Diencephalon (tissue), 1 donor: ENCODE results near the gene DESI2. TPM values are rescaled to one million over a fixed set of nuclear protein-coding genes. Genes with fewer than 3 reads are reported as not detected.

ENCODE experiments used
- small RNA-seq: library from RNA; depleted of rRNA; stranded (forward); fragments of <200 nt; gene quantifications from one replicate; pipeline ENCODE3, GENCODE V24; 2014
- total RNA-seq: library from RNA; depleted of rRNA; stranded (reverse); fragments of >200 nt; gene quantifications from one replicate; pipeline ENCODE4 v1.2.3, GENCODE V29; 2014

Gene DESI2
- 36.0 TPM for total RNA-seq

GRCh38 chr1:244652623-244653438, at the start of gene DESI2:
Gene DESI2, plus strand, starts transcription at chr1:244653126. Its CDS starts 188 bp downstream, at chr1:244653314.

Small RNAs within 50 kb of the gene (small RNA-seq; reads per million reads assigned to genes)
- not detected for gene AL451007.1

Other genes with a start within 250 kb of the DESI2 start
- 71.5 TPM for gene ADSS2, start 201.2 kb upstream of the DESI2 start, total RNA-seq
- 4.2 TPM for gene CATSPERE, start 191.9 kb upstream of the DESI2 start, total RNA-seq
- gene COX20, start 182.5 kb downstream of the DESI2 start, total RNA-seq = 78.4 TPM
- 510 TPM for gene HNRNPU, start 211.4 kb downstream of the DESI2 start, total RNA-seq